GM19395 (cell line): ENCODE results near the gene CASR.
"Not testable (repeated sequence)": the region's sequence is repeated elsewhere in the genome, so short reads cannot be mapped to it uniquely, and the experiment has no call there.

Experiments used
- ATAC-seq: cut with Tn5 transposase; IDR thresholded peaks from one replicate; pipeline ENCODE4 v1.9.1; 2021; ENCODE audit warnings: mild to moderate bottlenecking, moderate library complexity; ENCODE audit not compliant: unreplicated experiment

CASR gene

GRCh38 chr3:122183521-122183892 lies at the start of gene CASR:
Gene CASR, plus strand, starts transcription at chr3:122183668. Its CDS starts 70,522 bp downstream, at chr3:122254190.
- no peak for ATAC-seq

- peak; percentile 95 for ATAC-seq
Measured at GRCh38 chr3:122146466-122146865, 37.0 kb upstream of the CASR start.

- ATAC-seq: no peak
Measured at GRCh38 chr3:122148941-122149627, 34.4 kb upstream of the CASR start.

GRCh38 chr3:122151480-122151879 lies 32.0 kb upstream of the CASR start:
- ATAC-seq: no peak

GRCh38 chr3:122164983-122165382 lies 18.5 kb upstream of the CASR start:
- not testable (repeated sequence) for ATAC-seq

- ATAC-seq: no peak
Measured at GRCh38 chr3:122167630-122168029, 15.8 kb upstream of the CASR start.

- no peak for ATAC-seq
Measured at GRCh38 chr3:122168044-122168443, 15.4 kb upstream of the CASR start.

GRCh38 chr3:122169911-122170310 lies 13.6 kb upstream of the CASR start:
- ATAC-seq: no peak

GRCh38 chr3:122171361-122171760 lies 12.1 kb upstream of the CASR start:
- ATAC-seq: not testable (repeated sequence)

- no peak for ATAC-seq
Measured at GRCh38 chr3:122178711-122179110, 4.8 kb upstream of the CASR start.

- ATAC-seq: no peak
Measured at GRCh38 chr3:122183893-122184590, 574 bp downstream of the CASR start.

- ATAC-seq: no peak
Measured at GRCh38 chr3:122184591-122184929, 1.1 kb downstream of the CASR start.

- no peak for ATAC-seq
Measured at GRCh38 chr3:122186372-122186771, 2.9 kb downstream of the CASR start.

- ATAC-seq: no peak
Measured at GRCh38 chr3:122188737-122189136, 5.3 kb downstream of the CASR start.

- no peak for ATAC-seq
Measured at GRCh38 chr3:122189357-122189756, 5.9 kb downstream of the CASR start.

- ATAC-seq: no peak
Measured at GRCh38 chr3:122190525-122190924, 7.1 kb downstream of the CASR start.

GRCh38 chr3:122198966-122199365 lies 15.5 kb downstream of the CASR start:
- ATAC-seq: no peak

- no peak for ATAC-seq
Measured at GRCh38 chr3:122199552-122199951, 16.1 kb downstream of the CASR start.

- no peak for ATAC-seq
Measured at GRCh38 chr3:122200661-122201060, 17.2 kb downstream of the CASR start.

- ATAC-seq: not testable (repeated sequence)
Measured at GRCh38 chr3:122201476-122201875, 18.0 kb downstream of the CASR start.

- ATAC-seq: no peak
Measured at GRCh38 chr3:122208579-122208978, 25.1 kb downstream of the CASR start.

GRCh38 chr3:122213650-122214049 lies 30.2 kb downstream of the CASR start:
- ATAC-seq: no peak

- no peak for ATAC-seq
Measured at GRCh38 chr3:122214711-122215110, 31.2 kb downstream of the CASR start.
